A549 treated with AZD9567 at 1 μM for 4 hours (cell line): ENCODE measurements around the gene BBS9. TPM values are rescaled to one million over a fixed set of nuclear protein-coding genes. Genes with fewer than 3 reads are reported as not detected.

Experiments used
- total RNA-seq: library from RNA; stranded (reverse); fragments of 200-300 nt; extraction: Qiagen RNA extraction; gene quantifications from 5 replicates; pipeline ENCODE4 v1.2.3, GENCODE V29; 2022; ENCODE audit not compliant: insufficient read depth

The BBS9 gene
- 2.1 to 7.5 TPM (median 3.1 TPM) in 5 replicates for total RNA-seq

GRCh38 chr7:33128990-33129805 lies at the start of gene BBS9:
Gene BBS9 (plus strand): TSS chr7:33129564. CDS start chr7:33146253, 16,689 bp downstream.

GRCh38 chr7:33109005-33109757 lies 20.2 kb upstream of the BBS9 start, which contains the start of gene RP9:
Gene RP9 (minus strand): TSS chr7:33109404. CDS start chr7:33109372, 32 bp downstream.

Other genes with a start within 250 kb of the BBS9 start
- 22.8 to 27.1 TPM (median 26.4 TPM) in 5 replicates for gene KBTBD2, start 237.8 kb upstream of the BBS9 start, total RNA-seq
- 77.1 to 149 TPM (median 83.8 TPM) in 5 replicates for gene FKBP9, start 172.1 kb upstream of the BBS9 start, total RNA-seq
- 33.1 to 41.3 TPM (median 37.7 TPM) in 5 replicates for gene NT5C3A, start 66.8 kb upstream of the BBS9 start, total RNA-seq
- 30.1 to 35.3 TPM (median 31.6 TPM) in 5 replicates for gene RP9, start 20.2 kb upstream of the BBS9 start, total RNA-seq